Ovary (tissue), 3 donors: ENCODE results near the gene EGLN2.

Experiments
- EP300 ChIP-seq: sonication (generic); formaldehyde crosslinking; IDR thresholded peaks from one replicate; pipeline ENCODE4 v1.6.1; 2017; ENCODE audit warnings: antibody characterized with exemption
- POLR2A ChIP-seq: fragments of 450-650 bp; IDR thresholded peaks from one replicate; pipeline ENCODE4 v1.6.1; 2017; ENCODE audit warnings: antibody characterized with exemption, mild to moderate bottlenecking, moderate library complexity
- TF ChIP-seq, protein P1 (sequence below), 3 donors: fragments of 450-650 bp in 2 of 3; fragments of 200-600 bp in 1 of 3; IDR thresholded peaks; one replicate each; pipeline versions ENCODE4 v1.5.1 to v1.8.0; 2016 to 2022; ENCODE audit warnings: antibody characterized with exemption in 3 of 3, mild to moderate bottlenecking in 1 of 3
- donor health status: DM: no; HTN: no; CAD: no.

DNA sequence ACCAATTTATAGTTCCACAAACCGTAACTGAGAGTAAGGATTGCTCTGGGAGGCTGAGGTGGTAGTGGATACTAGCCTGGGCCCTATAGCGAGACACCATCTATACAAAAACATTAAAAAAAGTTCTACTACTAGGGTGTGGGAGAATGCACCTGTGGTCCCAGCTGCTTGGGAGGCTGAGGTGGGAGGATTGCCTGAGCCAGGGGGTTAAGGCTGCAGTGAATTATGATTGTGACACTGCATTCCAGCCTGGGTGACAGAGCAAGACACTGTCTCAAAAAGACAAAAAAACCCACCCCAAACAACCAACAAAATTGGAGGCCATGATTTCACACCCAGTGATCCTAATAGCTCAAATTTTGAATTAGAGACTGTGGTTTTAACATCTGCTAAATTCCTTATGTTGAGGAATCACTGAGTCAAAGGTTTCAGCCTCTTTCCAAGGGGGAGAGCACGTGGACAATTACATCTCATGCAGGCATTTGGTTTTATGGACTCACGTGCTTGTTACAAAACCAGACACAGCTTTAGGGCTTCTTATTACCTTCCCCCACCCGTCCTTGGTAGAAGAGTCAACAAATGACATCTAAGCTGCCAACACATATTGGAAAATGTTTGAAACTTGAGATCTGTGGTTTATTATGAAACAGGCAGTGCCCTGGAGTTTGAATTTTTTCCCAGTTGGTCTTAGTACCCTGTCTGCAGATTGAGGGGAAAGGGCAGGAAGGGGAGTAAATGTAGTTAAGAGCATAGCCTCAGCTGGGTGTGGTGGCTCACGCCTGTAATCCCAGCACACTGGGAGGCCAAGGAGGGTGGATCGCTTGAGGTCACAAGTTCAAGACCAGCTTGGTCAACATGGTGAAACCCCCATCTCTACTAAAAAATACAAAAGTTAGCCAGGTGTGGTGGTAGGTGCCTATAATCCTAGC lies 32.8 kb downstream of the EGLN2 start:
- TF ChIP-seq, protein P1, sequence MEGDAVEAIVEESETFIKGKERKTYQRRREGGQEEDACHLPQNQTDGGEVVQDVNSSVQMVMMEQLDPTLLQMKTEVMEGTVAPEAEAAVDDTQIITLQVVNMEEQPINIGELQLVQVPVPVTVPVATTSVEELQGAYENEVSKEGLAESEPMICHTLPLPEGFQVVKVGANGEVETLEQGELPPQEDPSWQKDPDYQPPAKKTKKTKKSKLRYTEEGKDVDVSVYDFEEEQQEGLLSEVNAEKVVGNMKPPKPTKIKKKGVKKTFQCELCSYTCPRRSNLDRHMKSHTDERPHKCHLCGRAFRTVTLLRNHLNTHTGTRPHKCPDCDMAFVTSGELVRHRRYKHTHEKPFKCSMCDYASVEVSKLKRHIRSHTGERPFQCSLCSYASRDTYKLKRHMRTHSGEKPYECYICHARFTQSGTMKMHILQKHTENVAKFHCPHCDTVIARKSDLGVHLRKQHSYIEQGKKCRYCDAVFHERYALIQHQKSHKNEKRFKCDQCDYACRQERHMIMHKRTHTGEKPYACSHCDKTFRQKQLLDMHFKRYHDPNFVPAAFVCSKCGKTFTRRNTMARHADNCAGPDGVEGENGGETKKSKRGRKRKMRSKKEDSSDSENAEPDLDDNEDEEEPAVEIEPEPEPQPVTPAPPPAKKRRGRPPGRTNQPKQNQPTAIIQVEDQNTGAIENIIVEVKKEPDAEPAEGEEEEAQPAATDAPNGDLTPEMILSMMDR (IDR thresholded peaks at IDR 0.05): no peak
- TF ChIP-seq POLR2A: no peak
- no peak for TF ChIP-seq EP300
